ENCODE data around the gene OR10AD1. TPM values are rescaled to one million over a fixed set of nuclear protein-coding genes. Genes with fewer than 3 reads are reported as not detected.

Gene OR10AD1
- total RNA-seq, 6 experiments from 2014 or later = not detected

DNA sequence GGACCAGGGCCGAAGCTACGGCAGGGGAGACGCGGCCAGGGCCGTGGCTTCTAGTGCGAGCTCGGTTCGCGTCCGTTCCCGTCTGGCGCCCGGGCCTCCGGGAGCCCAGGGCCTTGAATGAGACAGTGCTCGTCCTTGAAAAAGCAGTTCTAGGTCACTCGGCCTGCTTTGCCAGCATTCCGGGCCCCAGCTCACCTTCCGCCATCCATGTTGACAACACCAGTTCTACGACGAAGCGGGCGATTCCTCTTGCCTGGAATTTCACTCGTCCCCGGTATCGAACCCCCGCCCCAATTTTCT is 4.5 kb downstream of the OR10AD1 start:
- peak overlapping the region; percentile 90 to 98 (median 97) for H3K27ac ChIP-seq
- peaks cover 0 to 17% (median 2%) of the 10 kb centered on the region in 4 donors for H3K4me1 ChIP-seq
- H3K27me3 ChIP-seq = no peaks in the 10 kb centered on the region
- peak; percentile 42 to 52 (median 46) for ATAC-seq
- 5% methylated on average over 9 of the region's 26 CpGs for WGBS (ENCODE audit: insufficient coverage, low coverage, low lambda C conversion rate, missing lambda C conversion rate)
- peak overlapping the region; percentile 60 to 75 (median 61) for H3K4me3 ChIP-seq
- H3K9me3 ChIP-seq = no peaks in the 10 kb centered on the region
- DNase-seq = peak; percentile 44 to 64 (median 49)
- TF ChIP-seq CTCF (IDR thresholded peaks at IDR 0.05) (no peak), POLR2A (IDR thresholded peaks at IDR 0.05) (no peak)
- H3K36me3 ChIP-seq = no peaks in the 10 kb centered on the region
- intact Hi-C loops (cut with DNase I) = no loop called here

- H3K9me3 ChIP-seq = no peaks in the 10 kb centered on the region
- H3K4me1 ChIP-seq = peaks cover 0 to 17% (median 2%) of the 10 kb centered on the region in 4 donors
- ATAC-seq (peak; percentile 96 to 98 (median 97)), DNase-seq (peak; percentile 95 to 97 (median 96))
- peak overlapping the region; percentile 60 to 75 (median 61) for H3K4me3 ChIP-seq
- intact Hi-C loops (cut with DNase I) = no loop called here
- H3K36me3 ChIP-seq = no peaks in the 10 kb centered on the region
- peak overlapping the region; percentile 90 to 98 (median 97) for H3K27ac ChIP-seq
- H3K27me3 ChIP-seq = no peaks in the 10 kb centered on the region
- TF ChIP-seq CTCF (IDR thresholded peaks at IDR 0.05) = no peak
- TF ChIP-seq POLR2A (IDR thresholded peaks at IDR 0.05) = peak; percentile 98
- WGBS (ENCODE audit: insufficient coverage, low coverage, low lambda C conversion rate, missing lambda C conversion rate) = 1% methylated on average over 16 of the region's 39 CpGs
These were observed 5.0 kb downstream of the OR10AD1 start for GRCh38 chr12:48197971-48198671.

- Histone ChIP-seq H3K9me3 (no peaks in the 10 kb centered on the region), H3K4me1 (peaks cover 0 to 17% (median 2%) of the 10 kb centered on the region in 4 donors), H3K36me3 (no peaks in the 10 kb centered on the region), H3K27ac (peak overlapping the region; percentile 90 to 98 (median 97)), H3K4me3 (peak overlapping the region; percentile 60 to 75 (median 61)), H3K27me3 (no peaks in the 10 kb centered on the region)
- 0% methylated on average over 10 of the region's 10 CpGs for WGBS (ENCODE audit: insufficient coverage, low coverage, low lambda C conversion rate, missing lambda C conversion rate)
- ATAC-seq (peak; percentile 26 to 43 (median 38)), DNase-seq (no peak)
- TF ChIP-seq CTCF (IDR thresholded peaks at IDR 0.05) (peak; percentile 32 to 41 (median 36)), POLR2A (IDR thresholded peaks at IDR 0.05) (no peak)
- intact Hi-C loops (cut with DNase I) = no loop called here
These were observed 5.5 kb downstream of the OR10AD1 start for GRCh38 chr12:48197549-48197970.

GRCh38 chr12:48194799-48195201 is 8.3 kb downstream of the OR10AD1 start:
- ATAC-seq (no peak), DNase-seq (no peak)
- Histone ChIP-seq H3K4me3 (no peak overlapping the region), H3K27ac (no peak overlapping the region), H3K27me3 (no peaks in the 10 kb centered on the region), H3K4me1 (peaks cover 0 to 16% (median 2%) of the 10 kb centered on the region in 4 donors), H3K36me3 (no peaks in the 10 kb centered on the region), H3K9me3 (no peaks in the 10 kb centered on the region)
- TF ChIP-seq CTCF (IDR thresholded peaks at IDR 0.05) (no peak), POLR2A (IDR thresholded peaks at IDR 0.05) (no peak)
- intact Hi-C loops (cut with DNase I) = no loop called here
- WGBS (ENCODE audit: insufficient coverage, low coverage, low lambda C conversion rate, missing lambda C conversion rate) = 100% methylated on average over 1 of the region's 1 CpG

Measured in right lobe of liver (tissue), 6 donors.